Measurements from ENCODE around the gene SLC29A4. TPM values are rescaled to one million over a fixed set of nuclear protein-coding genes. Genes with fewer than 3 reads are reported as not detected.
"Not testable (repeated sequence)": the region's sequence is repeated elsewhere in the genome, so short reads cannot be mapped to it uniquely, and the experiment has no call there.

SLC29A4 gene
- total and polyA plus RNA-seq, 2 of the 13 experiments (the other 11 are each of a cell fraction or from before 2014, with no cell fraction given), result 29.7 to 31.7 TPM

- DNase-seq (ENCODE audit: low spot score); ATAC-seq; H3K79me2 ChIP-seq (ENCODE audit: insufficient read depth, low read length); POLR2A ChIA-PET; H3K27ac ChIP-seq (ENCODE audit: extremely low read length, insufficient read depth, low read length); intact Hi-C loops (cut with micrococcal nuclease; ENCODE audit: unreplicated experiment); H3K27me3 ChIP-seq (ENCODE audit: control insufficient read depth in 1 of 2, insufficient read depth in 2 of 2, low read length in 2 of 2); H3K9ac ChIP-seq (ENCODE audit: insufficient read depth, low read depth, low read length); FAIRE-seq; CTCF ChIA-PET (ENCODE audit: low intra/inter-chr PET ratio, low total read pairs); H3K4me3 ChIP-seq (replicated peaks in 1 of 3; ENCODE audit: insufficient read depth in 1 of 3, low read depth in 2 of 3, low read length in 3 of 3); H3K4me2 ChIP-seq (ENCODE audit: low read depth, low read length); H2AFZ ChIP-seq (ENCODE audit: low read length); in situ Hi-C loops (cut with HindIII; ENCODE audit: extremely low pct_ligation_motif_present, low pct_unique_long_range_greater_than_20kb); H3K4me1 ChIP-seq (ENCODE audit: insufficient read depth, low read length); H4K20me1 ChIP-seq (ENCODE audit: insufficient read depth, low read length): not testable (repeated sequence)
- WGBS (ENCODE audit: low lambda C conversion rate), result 96% methylated on average over 5 of the region's 5 CpGs
- peak; percentile 96 for TF ChIP-seq ZFP1 (CRISPR knock-in tag; IDR thresholded peaks at IDR 0.05)
- H3K9me3 ChIP-seq (ENCODE audit: low read length), result peaks cover 10% of the 10 kb centered on the region; the same call in 1 of the 2 replicates
- peaks cover 9 to 27% of the 10 kb centered on the region in 2 experiments; a peak in 4 of 5 replicates for H3K36me3 ChIP-seq (replicated peaks in 1 of 2; ENCODE audit: control insufficient read depth in 1 of 2, insufficient read depth in 2 of 2, low read length in 2 of 2)
- TSS peak; percentile 26 for BruUV-seq (replicated peaks)
Measured at GRCh38 chr7:5318613-5319012, 35.9 kb downstream of the SLC29A4 start.

GRCh38 chr7:5320391-5320790 lies 37.6 kb downstream of the SLC29A4 start:
- Histone ChIP-seq H3K4me1 (ENCODE audit: insufficient read depth, low read length) (no peaks in the 10 kb centered on the region), H3K9me3 (ENCODE audit: low read length) (peaks cover 10% of the 10 kb centered on the region; the same call in 1 of the 2 replicates), H4K20me1 (ENCODE audit: insufficient read depth, low read length) (no peaks in the 10 kb centered on the region), H3K4me3 (replicated peaks in 1 of 3; ENCODE audit: insufficient read depth in 1 of 3, low read depth in 2 of 3, low read length in 3 of 3) (no peak overlapping the region), H3K4me2 (ENCODE audit: low read depth, low read length) (no peak overlapping the region), H3K36me3 (replicated peaks in 1 of 2; ENCODE audit: control insufficient read depth in 1 of 2, insufficient read depth in 2 of 2, low read length in 2 of 2) (peaks cover 13 to 33% of the 10 kb centered on the region in 2 experiments; a peak in 3 of 5 replicates), H2AFZ (ENCODE audit: low read length) (no peak overlapping the region), H3K9ac (ENCODE audit: insufficient read depth, low read depth, low read length) (no peak overlapping the region), H3K27me3 (ENCODE audit: control insufficient read depth in 1 of 2, insufficient read depth in 2 of 2, low read length in 2 of 2) (no peaks in the 10 kb centered on the region), H3K27ac (ENCODE audit: extremely low read length, insufficient read depth, low read length) (no peak overlapping the region), H3K79me2 (ENCODE audit: insufficient read depth, low read length) (no peaks in the 10 kb centered on the region)
- DNase-seq (ENCODE audit: low spot score) (no peak), FAIRE-seq (no peak), ATAC-seq (peak; percentile 6; the same call in 1 of the 3 replicates)
- POLR2A ChIA-PET, result no interaction called here
- BruUV-seq (replicated peaks), result no TSS peak
- in situ Hi-C loops (cut with HindIII; ENCODE audit: extremely low pct_ligation_motif_present, low pct_unique_long_range_greater_than_20kb), result no loop called here
- CTCF ChIA-PET (ENCODE audit: low intra/inter-chr PET ratio, low total read pairs), result no interaction called here
- 97% methylated on average over 8 of the region's 13 CpGs for WGBS (ENCODE audit: low lambda C conversion rate)
- TF ChIP-seq ZHX2 (IDR thresholded peaks at IDR 0.05; ENCODE audit: low read depth), result no peak
- TF ChIP-seq ZHX2 (CRISPR knock-in tag; IDR thresholded peaks at IDR 0.05; ENCODE audit: borderline replicate concordance), result no peak
- no peak for TF ChIP-seq TBP (CRISPR knock-in tag; IDR thresholded peaks at IDR 0.05)
- TF ChIP-seq ZNF580 (CRISPR knock-in tag; IDR thresholded peaks at IDR 0.05; ENCODE audit: borderline replicate concordance, low read depth), result no peak
- TF ChIP-seq POLR2G (IDR thresholded peaks at IDR 0.05; ENCODE audit: low read depth, low read length), result 0 out of 2 replicates have a peak, but pooled peaks have one; percentile 26
- TF ChIP-seq MAFK (conservative IDR thresholded peaks at IDR 0.05 in 1 of 2, IDR thresholded peaks at IDR 0.05 in 1 of 2; ENCODE audit: low read length in 2 of 2), result peak; percentile 13 to 14; a peak in 1 of 4 replicates
- no peak for TF ChIP-seq ZNF709 (CRISPR knock-in tag; IDR thresholded peaks at IDR 0.05)
- intact Hi-C loops (cut with micrococcal nuclease; ENCODE audit: unreplicated experiment), result no loop called here
